DOHH2 (cell line): ENCODE results near the gene KIF22.

Source experiments
- H3F3A ChIP-seq: fragments of 200-600 bp; sonication (generic), shearing (Covaris generic); 2 replicates; pipeline ENCODE4 v1.6.0; 2016; ENCODE audit warnings: antibody characterized with exemption, mild to moderate bottlenecking; ENCODE audit not compliant: control insufficient read depth, insufficient read depth
- H3K27ac ChIP-seq: fragments of 200-600 bp; sonication (generic); 2 replicates; pipeline ENCODE4 v1.5.1; 2014; ENCODE audit warnings: low read depth, mild to moderate bottlenecking, low read length, moderate library complexity
- H3K27me3 ChIP-seq: fragments of 200-600 bp; sonication (generic); 2 replicates; pipeline ENCODE4 v1.6.1; 2014; ENCODE audit warnings: mild to moderate bottlenecking, low read length, mixed read lengths; ENCODE audit not compliant: control insufficient read depth
- H3K36me3 ChIP-seq: fragments of 200-600 bp; sonication (generic); 2 replicates; pipeline ENCODE4 v1.6.1; 2014; ENCODE audit warnings: mild to moderate bottlenecking, low read length, moderate library complexity, mixed read lengths; ENCODE audit not compliant: control insufficient read depth
- H3K4me1 ChIP-seq: fragments of 200-600 bp; sonication (generic); 2 replicates; pipeline ENCODE4 v1.6.1; 2014; ENCODE audit warnings: mild to moderate bottlenecking, low read length, mixed read lengths; ENCODE audit not compliant: control insufficient read depth
- H3K4me2 ChIP-seq: fragments of 200-600 bp; sonication (generic); 2 replicates; pipeline ENCODE4 v1.6.0; 2014; ENCODE audit warnings: mild to moderate bottlenecking, low read length, moderate library complexity
- H3K4me3 ChIP-seq: fragments of 200-600 bp; sonication (generic); 2 replicates; pipeline ENCODE4 v1.5.1; 2014; ENCODE audit warnings: mild to moderate bottlenecking, low read length, mixed read lengths
- H3K79me2 ChIP-seq: fragments of 200-600 bp; sonication (generic); 2 replicates; pipeline ENCODE4 v1.6.1; 2014; ENCODE audit warnings: mild to moderate bottlenecking, low read length, mixed read lengths; ENCODE audit not compliant: control insufficient read depth
- H3K9me2 ChIP-seq: fragments of 200-600 bp; sonication (generic); replicated peaks from 2 replicates; pipeline ENCODE4 v1.6.1; 2014; ENCODE audit warnings: mild to moderate bottlenecking, low read length, mixed read lengths; ENCODE audit not compliant: control insufficient read depth
- H3K9me3 ChIP-seq: fragments of 200-600 bp; sonication (generic); 2 replicates; pipeline ENCODE4 v1.6.1; 2014; ENCODE audit warnings: antibody characterized with exemption, low read length, mixed read lengths; ENCODE audit not compliant: control insufficient read depth, insufficient read depth
- H4K20me1 ChIP-seq: fragments of 200-600 bp; sonication (generic); 2 replicates; pipeline ENCODE4 v1.6.0; 2014; ENCODE audit warnings: low read depth, mild to moderate bottlenecking, antibody characterized with exemption, low read length, moderate library complexity; ENCODE audit not compliant: control insufficient read depth, insufficient read depth
- EZH2phosphoT487 ChIP-seq: fragments of 200-600 bp; sonication (generic); IDR thresholded peaks from 2 replicates; pipeline ENCODE4 v1.6.1; 2017; ENCODE audit warnings: borderline replicate concordance, mild to moderate bottlenecking, antibody characterized with exemption, low read length, moderate library complexity, mixed read lengths
- TF ChIP-seq, protein P1 (sequence below): fragments of 200-600 bp; sonication (generic); IDR thresholded peaks from one replicate; pipeline ENCODE4 v1.5.1; 2014; ENCODE audit warnings: antibody characterized with exemption, mild to moderate bottlenecking, low read depth, low read length; ENCODE audit not compliant: poor library complexity, severe bottlenecking

KIF22 gene

DNA sequence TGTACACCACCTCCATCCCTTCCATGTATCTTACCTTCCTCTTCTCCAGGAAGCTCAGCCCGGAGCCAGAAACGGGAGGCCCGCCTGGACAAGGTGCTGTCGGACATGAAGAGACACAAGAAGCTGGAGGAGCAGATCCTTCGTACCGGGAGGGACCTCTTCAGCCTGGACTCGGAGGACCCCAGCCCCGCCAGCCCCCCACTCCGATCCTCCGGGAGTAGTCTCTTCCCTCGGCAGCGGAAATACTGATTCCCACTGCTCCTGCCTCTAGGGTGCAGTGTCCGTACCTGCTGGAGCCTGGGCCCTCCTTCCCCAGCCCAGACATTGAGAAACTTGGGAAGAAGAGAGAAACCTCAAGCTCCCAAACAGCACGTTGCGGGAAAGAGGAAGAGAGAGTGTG is 29.0 kb downstream of the KIF22 start:
- Histone ChIP-seq H3K4me2 (peak overlapping the region; percentile 98), H3K9me3 (no peaks in the 10 kb centered on the region), H3K9me2 (no peaks in the 10 kb centered on the region), H3K27me3 (no peaks in the 10 kb centered on the region), H3K4me3 (peak overlapping the region; percentile 55), H3K79me2 (peaks cover 49% of the 10 kb centered on the region), H3K27ac (no peak overlapping the region), H3F3A (no peaks in the 10 kb centered on the region), H3K36me3 (peaks cover 49% of the 10 kb centered on the region), H4K20me1 (peaks cover 20% of the 10 kb centered on the region; the same call in 1 of the 2 replicates), H3K4me1 (peaks cover 53% of the 10 kb centered on the region)
- no peak for TF ChIP-seq EZH2phosphoT487
- TF ChIP-seq, protein P1, sequence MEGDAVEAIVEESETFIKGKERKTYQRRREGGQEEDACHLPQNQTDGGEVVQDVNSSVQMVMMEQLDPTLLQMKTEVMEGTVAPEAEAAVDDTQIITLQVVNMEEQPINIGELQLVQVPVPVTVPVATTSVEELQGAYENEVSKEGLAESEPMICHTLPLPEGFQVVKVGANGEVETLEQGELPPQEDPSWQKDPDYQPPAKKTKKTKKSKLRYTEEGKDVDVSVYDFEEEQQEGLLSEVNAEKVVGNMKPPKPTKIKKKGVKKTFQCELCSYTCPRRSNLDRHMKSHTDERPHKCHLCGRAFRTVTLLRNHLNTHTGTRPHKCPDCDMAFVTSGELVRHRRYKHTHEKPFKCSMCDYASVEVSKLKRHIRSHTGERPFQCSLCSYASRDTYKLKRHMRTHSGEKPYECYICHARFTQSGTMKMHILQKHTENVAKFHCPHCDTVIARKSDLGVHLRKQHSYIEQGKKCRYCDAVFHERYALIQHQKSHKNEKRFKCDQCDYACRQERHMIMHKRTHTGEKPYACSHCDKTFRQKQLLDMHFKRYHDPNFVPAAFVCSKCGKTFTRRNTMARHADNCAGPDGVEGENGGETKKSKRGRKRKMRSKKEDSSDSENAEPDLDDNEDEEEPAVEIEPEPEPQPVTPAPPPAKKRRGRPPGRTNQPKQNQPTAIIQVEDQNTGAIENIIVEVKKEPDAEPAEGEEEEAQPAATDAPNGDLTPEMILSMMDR = no peak

GRCh38 chr16:29820271-29820701 is 29.7 kb downstream of the KIF22 start, which contains the start of gene MVP:
Gene MVP, plus strand, starts transcription at chr16:29820462. Its CDS starts 10,088 bp downstream, at chr16:29830550.
- Histone ChIP-seq H4K20me1 (peaks cover 20% of the 10 kb centered on the region; the same call in 1 of the 2 replicates), H3K9me2 (no peaks in the 10 kb centered on the region), H3K79me2 (peaks cover 49% of the 10 kb centered on the region), H3F3A (no peaks in the 10 kb centered on the region), H3K4me1 (peaks cover 51% of the 10 kb centered on the region), H3K4me2 (peak within 1 kb of the TSS; percentile 98), H3K9me3 (no peaks in the 10 kb centered on the region), H3K27ac (no peak within 1 kb of the TSS), H3K4me3 (peak within 1 kb of the TSS; percentile 55), H3K27me3 (no peaks in the 10 kb centered on the region), H3K36me3 (peaks cover 49% of the 10 kb centered on the region)
- TF ChIP-seq EZH2phosphoT487 = no peak
- TF ChIP-seq, protein P1 = no peak

DNA sequence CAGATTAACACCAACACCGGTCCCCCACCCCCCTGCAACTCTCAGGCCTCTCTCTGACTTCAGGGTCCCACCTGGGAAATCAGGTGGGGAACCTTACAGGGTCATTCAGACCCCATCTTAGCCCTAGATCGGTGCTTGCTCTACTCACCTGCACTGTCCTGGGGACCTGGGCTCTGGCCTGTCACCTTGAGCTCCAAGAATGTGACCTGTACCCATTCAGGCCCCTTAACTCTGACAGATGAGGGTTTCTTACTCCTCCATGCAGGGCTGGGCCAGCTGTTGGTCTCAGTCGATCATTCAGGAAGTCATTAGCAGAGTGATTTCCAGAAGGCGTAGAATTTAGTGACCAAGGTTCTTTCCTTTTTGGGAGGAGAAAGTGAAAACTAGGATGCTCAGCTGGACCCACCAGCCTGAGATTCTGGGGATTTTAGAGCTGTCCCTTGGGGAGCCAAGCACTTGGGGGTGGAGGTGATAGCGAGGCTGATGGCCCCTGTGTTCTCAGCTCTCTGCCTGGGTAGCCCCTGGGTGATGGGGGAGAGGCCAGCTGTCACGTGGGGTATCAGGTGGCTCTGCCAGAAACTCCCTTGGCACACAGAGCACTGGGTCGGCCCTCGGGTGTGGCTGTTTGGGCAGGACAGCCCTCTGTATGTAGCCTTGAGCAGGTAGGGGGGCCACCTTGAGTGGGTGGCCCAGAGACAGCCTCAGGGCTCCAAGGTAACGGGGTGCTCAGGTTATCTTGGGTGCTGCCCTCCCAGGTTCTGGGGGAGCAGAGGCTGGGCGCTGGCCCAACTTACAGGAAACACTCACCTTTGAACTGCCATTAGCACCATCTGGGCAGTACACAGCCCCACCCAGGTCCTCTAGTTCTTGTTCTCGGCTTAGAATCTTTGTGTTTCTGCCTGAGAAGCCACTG is 30.4 kb downstream of the KIF22 start:
- H3K79me2 ChIP-seq = peaks cover 49% of the 10 kb centered on the region
- peak overlapping the region; percentile 55 for H3K4me3 ChIP-seq
- no peaks in the 10 kb centered on the region for H3K9me2 ChIP-seq
- H3K27me3 ChIP-seq = peaks cover 1% of the 10 kb centered on the region; the same call in 1 of the 2 replicates
- H3K9me3 ChIP-seq = no peaks in the 10 kb centered on the region
- H3K4me1 ChIP-seq = peaks cover 51% of the 10 kb centered on the region
- peaks cover 49% of the 10 kb centered on the region for H3K36me3 ChIP-seq
- peak overlapping the region; percentile 98 for H3K4me2 ChIP-seq
- no peak overlapping the region for H3K27ac ChIP-seq
- H3F3A ChIP-seq = no peaks in the 10 kb centered on the region
- no peak for TF ChIP-seq EZH2phosphoT487
- TF ChIP-seq, protein P1 = no peak
- H4K20me1 ChIP-seq = peaks cover 20% of the 10 kb centered on the region; the same call in 1 of the 2 replicates
